Muscle layer of duodenum (tissue), 2 donors: ENCODE data around the gene RAB40A.

ENCODE experiments used
- H3K27ac ChIP-seq: one replicate; pipeline ENCODE4 v1.7.0; 2013; ENCODE audit warnings: mild to moderate bottlenecking, low read length
- H3K27me3 ChIP-seq: one replicate; pipeline ENCODE4 v1.7.0; 2013; ENCODE audit warnings: low read depth, mild to moderate bottlenecking, control low read depth, low read length
- H3K36me3 ChIP-seq, 2 donors: one replicate each; pipeline ENCODE4 v1.7.0; 2013; ENCODE audit warnings: low read length in 2 of 2, control low read depth in 1 of 2, mild to moderate bottlenecking in 1 of 2; ENCODE audit not compliant: insufficient read depth in 2 of 2, control insufficient read depth in 1 of 2
- H3K4me1 ChIP-seq, 2 donors: one replicate each; pipeline ENCODE4 v1.7.0; 2013; ENCODE audit warnings: low read length in 2 of 2, mild to moderate bottlenecking in 2 of 2, control low read depth in 1 of 2, moderate library complexity in 1 of 2; ENCODE audit not compliant: insufficient read depth in 2 of 2, control insufficient read depth in 1 of 2
- H3K4me3 ChIP-seq, 2 donors: one replicate each; pipeline ENCODE4 v1.7.0; 2013; ENCODE audit warnings: low read length in 2 of 2, low read depth in 1 of 2, mild to moderate bottlenecking in 1 of 2
- H3K9me3 ChIP-seq, 2 donors: one replicate each; pipeline ENCODE4 v1.7.0; 2013; ENCODE audit warnings: low read length in 2 of 2, control low read depth in 1 of 2, mild to moderate bottlenecking in 1 of 2; ENCODE audit not compliant: control insufficient read depth in 1 of 2
- donor health status: healthy.

RAB40A gene, protein sequence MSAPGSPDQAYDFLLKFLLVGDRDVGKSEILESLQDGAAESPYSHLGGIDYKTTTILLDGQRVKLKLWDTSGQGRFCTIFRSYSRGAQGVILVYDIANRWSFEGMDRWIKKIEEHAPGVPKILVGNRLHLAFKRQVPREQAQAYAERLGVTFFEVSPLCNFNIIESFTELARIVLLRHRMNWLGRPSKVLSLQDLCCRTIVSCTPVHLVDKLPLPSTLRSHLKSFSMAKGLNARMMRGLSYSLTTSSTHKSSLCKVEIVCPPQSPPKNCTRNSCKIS

DNA sequence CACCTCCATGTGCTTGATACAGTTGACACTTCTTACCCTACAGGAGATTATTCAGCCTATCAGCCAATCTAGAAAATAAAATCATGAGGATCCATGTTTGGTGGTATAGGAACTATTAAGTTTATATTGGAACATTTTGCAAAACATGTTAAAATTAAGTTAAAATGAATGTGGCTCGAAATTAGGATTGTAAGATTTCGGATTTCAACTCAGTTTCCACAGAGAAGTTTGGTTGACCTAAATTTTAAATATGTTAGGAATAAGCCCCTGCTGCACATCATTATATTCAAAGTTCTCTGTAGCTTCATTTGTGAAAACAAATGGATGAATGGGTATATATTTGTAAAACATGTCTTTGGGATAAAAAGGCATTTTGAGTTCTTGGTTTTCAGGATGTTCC lies at the start of gene RAB40A:
Gene RAB40A (minus strand): TSS at position 101 of the 400 bp plus-strand sequence. CDS start 18,733 bp downstream, outside the sequence.
- Histone ChIP-seq H3K27ac (no peak within 1 kb of the TSS), H3K4me3 (no peak within 1 kb of the TSS), H3K4me1 (no peaks in the 10 kb centered on the region), H3K9me3 (no peaks in the 10 kb centered on the region), H3K27me3 (no peaks in the 10 kb centered on the region), H3K36me3 (no peaks in the 10 kb centered on the region)

DNA sequence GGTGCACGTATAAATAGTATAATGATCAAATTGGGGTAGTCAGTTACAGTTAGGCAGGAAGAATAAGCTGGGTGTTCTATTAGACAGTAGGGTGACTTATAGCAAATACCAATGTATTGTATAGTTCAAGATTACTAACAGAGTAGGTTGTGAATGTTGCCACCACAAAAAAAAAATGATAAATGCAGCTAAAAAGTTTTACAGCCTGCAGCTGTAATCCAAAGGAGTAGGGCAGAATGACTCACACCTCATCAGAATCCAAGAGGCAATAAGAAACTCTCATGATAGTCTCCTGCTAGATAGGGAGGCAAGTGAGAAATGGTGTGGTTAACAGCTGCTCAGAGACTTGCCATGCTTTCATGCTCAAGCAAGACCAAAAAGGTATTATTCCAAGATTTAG lies 46.5 kb upstream of the RAB40A start:
- Histone ChIP-seq H3K9me3 (no peaks in the 10 kb centered on the region), H3K4me3 (no peak overlapping the region), H3K27me3 (no peaks in the 10 kb centered on the region), H3K27ac (no peak overlapping the region), H3K36me3 (no peaks in the 10 kb centered on the region), H3K4me1 (no peaks in the 10 kb centered on the region)

DNA sequence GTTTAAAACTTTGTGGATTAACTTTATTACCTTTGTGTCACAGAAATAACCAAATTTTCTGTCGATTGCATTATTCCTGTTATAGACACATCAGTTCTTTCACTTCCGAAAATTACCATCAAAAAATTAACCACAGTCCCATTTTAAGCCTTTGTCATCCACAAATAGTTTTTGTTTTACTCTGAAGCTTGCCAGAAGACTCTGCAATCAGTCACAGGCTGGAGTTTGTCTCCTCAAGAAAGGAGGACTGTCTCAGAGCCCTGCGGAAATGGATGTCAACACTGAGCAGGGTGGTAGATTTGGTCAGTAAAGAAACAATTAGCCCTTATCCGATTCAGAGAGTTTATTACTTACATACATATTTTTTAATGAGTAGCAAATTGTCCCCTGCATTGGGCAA lies 45.9 kb upstream of the RAB40A start:
- no peak overlapping the region for H3K4me3 ChIP-seq
- H3K27ac ChIP-seq, result no peak overlapping the region
- no peaks in the 10 kb centered on the region for H3K4me1 ChIP-seq
- no peaks in the 10 kb centered on the region for H3K9me3 ChIP-seq
- no peaks in the 10 kb centered on the region for H3K36me3 ChIP-seq
- no peaks in the 10 kb centered on the region for H3K27me3 ChIP-seq

DNA sequence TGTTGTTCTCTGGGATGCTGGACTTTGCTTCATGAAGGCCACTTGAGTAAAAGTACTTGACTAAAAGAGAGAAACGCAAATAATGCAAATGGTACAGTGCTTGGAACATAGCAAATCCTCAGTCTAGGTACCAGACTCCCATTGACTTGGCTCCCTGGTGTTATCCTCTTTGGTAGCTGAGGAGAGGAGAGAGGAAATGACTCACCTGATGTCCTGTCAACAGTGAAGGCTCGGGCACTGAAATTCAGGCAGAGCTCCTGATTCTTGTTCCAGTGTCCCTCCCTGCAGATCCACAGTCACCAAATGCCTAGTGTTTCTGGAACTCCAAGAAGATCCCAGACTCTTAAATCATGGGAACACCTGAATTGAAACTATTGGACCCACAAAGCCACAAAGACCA lies 43.5 kb upstream of the RAB40A start:
- no peaks in the 10 kb centered on the region for H3K4me1 ChIP-seq
- no peak overlapping the region for H3K27ac ChIP-seq
- H3K36me3 ChIP-seq, result no peaks in the 10 kb centered on the region
- no peaks in the 10 kb centered on the region for H3K27me3 ChIP-seq
- H3K4me3 ChIP-seq, result no peak overlapping the region
- no peaks in the 10 kb centered on the region for H3K9me3 ChIP-seq

DNA sequence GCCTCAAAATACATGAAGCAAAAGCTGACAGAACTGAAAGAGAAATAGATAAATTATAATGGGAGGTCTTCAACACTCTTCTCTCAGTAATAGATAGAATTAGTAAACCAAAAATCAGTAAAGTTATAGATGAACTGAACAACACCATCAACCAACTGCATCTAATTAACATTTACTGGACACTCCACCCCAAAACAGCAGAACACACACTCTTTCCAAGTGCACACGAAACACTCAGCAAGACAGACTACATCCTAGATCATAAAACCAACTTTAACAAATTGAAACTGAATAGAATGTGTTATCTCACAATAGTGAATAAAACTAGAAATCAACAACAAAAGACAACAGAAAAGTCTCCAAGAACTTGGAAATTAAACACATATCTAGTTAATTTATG lies 41.0 kb upstream of the RAB40A start:
- no peaks in the 10 kb centered on the region for H3K36me3 ChIP-seq
- H3K27ac ChIP-seq, result no peak overlapping the region
- H3K9me3 ChIP-seq, result no peaks in the 10 kb centered on the region
- no peaks in the 10 kb centered on the region for H3K27me3 ChIP-seq
- no peaks in the 10 kb centered on the region for H3K4me1 ChIP-seq
- no peak overlapping the region for H3K4me3 ChIP-seq

DNA sequence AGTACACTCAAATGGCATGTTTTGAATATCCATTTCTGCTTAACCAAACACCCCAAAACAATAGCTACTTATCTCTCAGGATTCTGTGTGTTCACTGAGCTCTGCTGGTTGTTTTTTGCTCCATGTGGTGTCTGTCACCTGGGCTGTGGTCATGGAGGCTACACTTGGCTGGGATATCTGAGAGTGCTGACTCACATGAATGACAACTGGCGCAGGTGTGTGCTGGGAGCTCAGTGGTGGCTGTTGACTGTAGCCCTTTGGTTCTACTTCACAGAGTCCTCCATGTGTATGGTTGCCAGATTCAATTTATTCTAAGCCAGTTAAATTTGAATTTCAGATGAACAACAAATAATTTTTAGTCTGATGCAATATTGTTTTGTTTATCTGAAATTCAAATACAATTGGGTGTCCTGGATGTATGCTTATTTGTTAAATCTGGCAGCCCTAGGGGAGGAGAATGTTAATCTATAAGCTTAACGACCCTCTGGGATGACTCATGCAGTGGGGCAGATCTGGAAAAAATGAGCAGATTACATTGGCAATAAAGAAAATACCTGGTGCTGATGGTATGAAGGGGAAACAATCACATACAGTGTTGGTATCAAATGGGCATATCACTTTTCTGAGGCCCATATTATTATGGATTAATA lies 37.8 kb upstream of the RAB40A start:
- Histone ChIP-seq H3K9me3 (no peaks in the 10 kb centered on the region), H3K27ac (no peak overlapping the region), H3K4me3 (no peak overlapping the region), H3K27me3 (no peaks in the 10 kb centered on the region), H3K4me1 (no peaks in the 10 kb centered on the region), H3K36me3 (no peaks in the 10 kb centered on the region)

DNA sequence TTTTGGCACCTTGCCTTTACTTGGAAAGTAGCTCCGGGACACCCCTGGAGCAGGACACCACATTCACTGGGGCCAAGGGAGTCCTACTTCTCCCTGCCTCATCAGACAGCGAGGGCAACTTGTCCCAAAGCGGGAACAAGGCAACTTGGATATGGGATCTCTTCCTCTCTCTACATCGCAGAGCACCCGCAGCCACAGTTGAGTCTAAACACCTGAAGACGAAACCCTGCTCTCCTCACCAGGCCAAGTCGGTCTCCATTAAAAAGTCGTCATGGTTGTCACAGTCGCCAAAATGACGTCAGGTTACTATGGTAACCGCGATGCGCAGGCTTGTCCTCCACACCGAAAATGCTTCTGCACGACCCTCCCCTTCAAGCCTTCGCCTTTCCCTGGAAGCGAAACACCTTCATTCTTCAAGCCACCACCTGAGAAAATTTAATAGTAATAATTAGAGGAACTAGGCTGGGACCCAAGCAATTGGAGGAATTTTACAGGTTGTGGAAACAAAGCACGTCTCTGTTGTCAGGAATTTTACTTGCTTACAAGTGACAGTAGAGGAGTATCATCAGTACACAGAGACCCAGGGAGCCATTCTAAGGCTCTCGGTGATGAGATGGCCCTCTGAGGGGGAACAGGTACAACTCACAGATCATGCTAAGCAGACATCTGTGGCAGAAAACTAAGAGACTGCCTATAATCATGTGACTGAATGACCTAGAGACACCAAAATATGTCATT lies 35.6 kb upstream of the RAB40A start:
- Histone ChIP-seq H3K9me3 (no peaks in the 10 kb centered on the region), H3K27ac (no peak overlapping the region), H3K27me3 (no peaks in the 10 kb centered on the region), H3K36me3 (no peaks in the 10 kb centered on the region), H3K4me1 (no peaks in the 10 kb centered on the region), H3K4me3 (peak overlapping the region; percentile 56 to 64)

DNA sequence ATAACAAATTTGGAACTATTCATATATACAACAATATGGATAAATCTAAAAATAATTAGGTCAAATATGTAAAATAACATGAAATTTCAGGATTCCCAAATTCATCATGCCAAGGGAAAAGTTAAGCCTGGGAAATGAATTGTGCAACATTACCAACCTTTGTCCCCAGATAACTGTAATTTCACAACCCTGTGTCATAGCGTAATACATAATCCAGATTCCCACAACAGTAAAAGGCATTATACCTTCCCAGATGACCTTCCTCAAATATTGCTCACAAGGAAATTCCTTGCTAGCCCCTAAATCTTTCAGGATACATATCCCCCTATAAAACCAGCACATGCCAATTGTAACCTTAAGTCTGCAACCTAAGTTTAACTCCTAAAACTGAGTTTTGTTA lies 32.9 kb upstream of the RAB40A start:
- Histone ChIP-seq H3K27me3 (no peaks in the 10 kb centered on the region), H3K4me3 (no peak overlapping the region), H3K27ac (no peak overlapping the region)

DNA sequence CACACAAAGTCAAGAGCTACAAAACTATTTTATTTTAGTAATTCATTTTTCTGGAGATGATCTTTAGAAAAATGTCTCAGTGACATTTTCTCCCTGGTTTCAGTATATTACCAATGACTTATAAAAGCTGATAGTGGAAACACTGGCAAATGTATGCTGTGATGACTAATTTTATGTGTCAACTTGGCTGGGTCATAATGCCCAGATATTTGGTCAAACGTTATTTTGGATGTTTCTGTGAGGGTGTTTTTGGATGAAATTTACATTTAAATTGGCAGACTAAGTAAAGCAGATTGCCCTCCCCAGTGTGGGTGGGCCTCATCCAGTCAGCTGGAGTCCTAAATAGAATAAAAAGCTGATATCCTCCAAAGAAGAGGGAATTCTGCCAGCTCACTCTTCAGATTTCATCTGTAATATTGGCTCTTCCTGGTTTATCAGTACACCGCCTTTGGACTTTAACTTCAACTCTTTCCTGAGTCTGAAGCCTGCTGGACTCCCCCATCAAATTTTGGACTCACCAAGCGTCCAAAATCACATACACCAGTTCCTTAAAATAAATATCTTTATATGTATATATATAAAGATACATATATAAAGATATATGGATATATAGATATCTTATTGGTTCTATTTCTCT lies 31.2 kb upstream of the RAB40A start:
- Histone ChIP-seq H3K27me3 (no peaks in the 10 kb centered on the region), H3K9me3 (no peaks in the 10 kb centered on the region), H3K4me3 (no peak overlapping the region), H3K27ac (no peak overlapping the region), H3K4me1 (no peaks in the 10 kb centered on the region), H3K36me3 (no peaks in the 10 kb centered on the region)

More for the DNA sequence above, 32.9 kb upstream of the RAB40A start:
- Histone ChIP-seq H3K9me3 (no peaks in the 10 kb centered on the region), H3K36me3 (no peaks in the 10 kb centered on the region), H3K4me1 (no peaks in the 10 kb centered on the region)

DNA sequence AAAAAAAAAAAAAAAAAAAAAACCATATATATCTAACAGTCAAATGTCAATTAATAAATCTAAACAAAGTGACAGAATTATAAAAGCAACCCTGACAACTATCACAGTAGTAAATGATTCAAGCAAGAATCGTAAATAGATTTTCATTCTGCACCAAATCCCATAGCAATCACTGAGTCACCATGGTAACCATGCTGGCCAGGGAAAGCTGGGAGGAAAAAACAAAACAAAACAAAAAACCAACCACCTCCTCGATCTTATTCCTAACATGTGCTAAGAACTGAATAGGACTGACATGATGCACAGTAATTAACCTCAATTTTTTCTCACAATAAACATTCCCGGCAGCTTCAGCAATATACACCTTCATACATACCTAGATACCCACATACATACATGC lies 30.6 kb upstream of the RAB40A start:
- no peak overlapping the region for H3K27ac ChIP-seq
- no peaks in the 10 kb centered on the region for H3K4me1 ChIP-seq
- H3K4me3 ChIP-seq, result no peak overlapping the region

DNA sequence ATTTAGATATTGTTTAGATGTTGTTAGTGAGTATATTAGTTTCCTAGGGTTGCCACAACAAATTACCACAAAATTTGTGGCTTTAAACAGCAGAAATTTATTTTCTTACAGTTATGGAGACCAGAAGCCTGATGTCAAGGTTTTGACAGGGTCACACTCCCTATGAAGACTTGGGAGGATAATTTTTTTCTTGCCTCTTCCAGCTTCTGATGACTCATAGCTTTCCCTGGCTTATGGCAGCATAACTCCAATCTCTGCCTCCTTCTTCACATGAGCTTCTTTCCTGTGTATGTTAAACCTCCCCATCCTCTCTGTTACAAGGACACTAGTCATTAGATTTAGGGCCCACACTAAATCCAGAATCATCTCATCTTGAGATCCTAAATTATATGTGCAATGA lies 20.9 kb upstream of the RAB40A start:
- Histone ChIP-seq H3K4me3 (no peak overlapping the region), H3K27ac (peak overlapping the region; percentile 29), H3K9me3 (no peaks in the 10 kb centered on the region), H3K36me3 (no peaks in the 10 kb centered on the region), H3K4me1 (no peaks in the 10 kb centered on the region), H3K27me3 (no peaks in the 10 kb centered on the region)

More for the DNA sequence above, 30.6 kb upstream of the RAB40A start:
- H3K27me3 ChIP-seq, result no peaks in the 10 kb centered on the region
- H3K36me3 ChIP-seq, result no peaks in the 10 kb centered on the region
- no peaks in the 10 kb centered on the region for H3K9me3 ChIP-seq
